EL (cell line): ENCODE data around the gene TOR1A.
"Not testable (repeated sequence)": the region's sequence is repeated elsewhere in the genome, so short reads cannot be mapped to it uniquely, and the experiment has no call there.

ENCODE experiments used
- DNase-seq: peaks from one replicate; pipeline ENCODE4 v3.0.0-alpha.2; 2016

TOR1A gene

GRCh38 chr9:129779560-129780190, 44.3 kb downstream of the TOR1A start:
- no peak for DNase-seq

- DNase-seq, result no peak
Observed at GRCh38 chr9:129778469-129778868, 45.5 kb downstream of the TOR1A start.

- DNase-seq, result no peak
Observed at GRCh38 chr9:129777769-129778130, 46.2 kb downstream of the TOR1A start.

GRCh38 chr9:129776938-129777768, 46.8 kb downstream of the TOR1A start:
- peak; percentile 100 for DNase-seq

- DNase-seq, result no peak
Observed at GRCh38 chr9:129776566-129776937, 47.4 kb downstream of the TOR1A start.

- not testable (repeated sequence) for DNase-seq
Observed at GRCh38 chr9:129776096-129776495, 47.8 kb downstream of the TOR1A start.

GRCh38 chr9:129775448-129775798, 48.5 kb downstream of the TOR1A start:
- no peak for DNase-seq

- no peak for DNase-seq
Observed at GRCh38 chr9:129774791-129775447, 49.0 kb downstream of the TOR1A start.

GRCh38 chr9:129773262-129774048, 50.5 kb downstream of the TOR1A start:
- peak; percentile 95 for DNase-seq

GRCh38 chr9:129770741-129771140, 53.2 kb downstream of the TOR1A start:
- DNase-seq, result no peak

- DNase-seq, result no peak
Observed at GRCh38 chr9:129769669-129770068, 54.3 kb downstream of the TOR1A start.

GRCh38 chr9:129768486-129768885, 55.5 kb downstream of the TOR1A start:
- DNase-seq, result no peak

- DNase-seq, result no peak
Observed at GRCh38 chr9:129765764-129766317, 58.1 kb downstream of the TOR1A start.

GRCh38 chr9:129762985-129763926, 60.7 kb downstream of the TOR1A start:
- DNase-seq, result peak; percentile 50
